Fibroblast of peridontal ligament (primary cell): ENCODE measurements around the gene NUBPL.
"Not testable (repeated sequence)": the region's sequence is repeated elsewhere in the genome, so short reads cannot be mapped to it uniquely, and the experiment has no call there.

Source experiments
- DNase-seq: peaks from one replicate; pipeline ENCODE4 v3.0.0-alpha.2; 2010; ENCODE audit errors: extremely low read depth

NUBPL gene

GRCh38 chr14:31578792-31579501 is 17.7 kb downstream of the NUBPL start:
- DNase-seq = no peak

DNA sequence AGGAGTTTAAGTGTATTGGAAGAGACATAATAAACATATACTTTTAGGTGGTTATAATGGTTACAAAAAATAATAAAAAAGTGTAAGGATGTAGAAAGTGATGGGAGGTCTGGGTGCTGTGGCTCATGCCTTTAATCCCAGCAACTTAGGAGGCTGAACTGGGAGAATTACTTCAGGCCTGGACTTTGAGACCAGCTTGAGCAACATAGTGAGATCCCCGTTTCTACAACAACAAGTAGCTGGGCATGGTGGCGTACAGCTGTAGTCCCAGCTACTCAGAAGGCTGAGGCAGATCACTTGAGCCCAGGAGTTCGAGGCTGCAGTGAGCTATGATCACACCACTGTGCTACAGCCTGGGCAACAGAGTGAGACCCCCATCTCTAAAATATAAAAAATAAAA is 19.0 kb downstream of the NUBPL start:
- DNase-seq = no peak

GRCh38 chr14:31582286-31582691 is 21.1 kb downstream of the NUBPL start:
- DNase-seq = peak; percentile 79

DNA sequence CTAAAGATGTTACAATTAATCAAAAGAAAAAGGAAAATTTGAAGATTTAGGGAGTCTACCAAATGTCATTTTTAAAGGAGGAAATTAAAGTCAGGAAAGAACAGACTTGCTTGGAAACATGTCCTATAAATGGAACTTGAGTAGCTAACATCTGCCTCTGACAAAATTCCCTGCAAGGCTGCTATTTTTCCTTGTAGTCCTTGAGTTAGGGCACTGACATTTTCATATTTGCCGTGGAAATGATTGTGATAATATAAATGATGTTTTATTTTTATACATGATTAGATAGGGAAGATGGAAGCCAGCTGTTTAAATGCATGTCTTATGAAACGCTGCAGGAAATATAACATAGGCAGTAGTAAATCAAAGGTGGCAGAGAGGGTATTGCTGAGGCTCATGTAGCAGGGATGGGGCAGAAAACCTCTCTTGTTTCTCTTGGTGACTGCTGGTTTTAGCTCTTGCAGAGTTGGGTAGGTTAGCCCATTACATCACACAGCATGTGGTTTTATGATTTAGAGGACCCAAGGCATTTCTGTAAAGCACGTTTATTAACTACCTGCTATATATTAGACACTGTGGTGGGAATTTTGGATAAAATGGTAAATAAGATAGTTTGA is 21.7 kb downstream of the NUBPL start:
- no peak for DNase-seq

GRCh38 chr14:31590206-31590605 is 29.0 kb downstream of the NUBPL start:
- no peak for DNase-seq

DNA sequence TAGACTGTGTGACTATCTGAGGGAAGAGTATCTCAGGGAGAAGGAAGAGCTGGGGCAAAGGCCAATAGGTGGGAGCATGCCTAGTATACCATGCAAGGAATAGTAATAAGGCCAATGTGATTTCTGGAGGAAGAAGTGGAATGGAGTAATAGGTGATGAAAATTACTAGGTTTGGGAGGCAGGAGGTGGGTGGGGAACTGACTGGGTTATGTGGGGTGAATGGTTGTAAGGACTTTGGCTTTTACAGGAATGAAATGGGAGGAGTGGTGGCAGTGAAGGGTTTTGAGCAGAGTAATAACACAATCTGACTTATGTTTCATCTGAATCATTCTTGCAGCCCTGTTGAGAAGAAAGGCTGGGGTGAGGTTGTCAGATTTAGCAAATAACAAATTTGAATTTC is 30.9 kb downstream of the NUBPL start:
- no peak for DNase-seq

DNA sequence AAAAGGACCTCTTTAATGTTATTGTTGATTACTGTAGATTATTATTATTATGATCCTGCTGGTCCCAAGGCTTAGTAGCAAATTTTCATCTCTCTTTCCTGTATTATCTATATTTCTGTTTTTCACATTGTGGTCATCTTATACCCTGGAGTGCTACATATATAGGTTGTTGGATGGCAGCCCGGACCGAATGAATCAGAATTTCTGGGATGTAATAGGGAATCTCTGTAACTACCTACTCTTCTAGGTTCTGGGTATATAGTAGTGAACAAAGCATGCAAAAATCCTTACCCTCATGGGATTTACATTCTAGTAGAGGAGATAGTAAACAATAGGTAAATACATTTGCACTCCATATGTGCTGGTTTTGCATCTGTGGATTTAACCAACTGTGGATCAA is 31.4 kb downstream of the NUBPL start:
- peak; percentile 22 for DNase-seq

- peak; percentile 53 for DNase-seq
Observed at GRCh38 chr14:31596342-31597095, 35.3 kb downstream of the NUBPL start.

DNA sequence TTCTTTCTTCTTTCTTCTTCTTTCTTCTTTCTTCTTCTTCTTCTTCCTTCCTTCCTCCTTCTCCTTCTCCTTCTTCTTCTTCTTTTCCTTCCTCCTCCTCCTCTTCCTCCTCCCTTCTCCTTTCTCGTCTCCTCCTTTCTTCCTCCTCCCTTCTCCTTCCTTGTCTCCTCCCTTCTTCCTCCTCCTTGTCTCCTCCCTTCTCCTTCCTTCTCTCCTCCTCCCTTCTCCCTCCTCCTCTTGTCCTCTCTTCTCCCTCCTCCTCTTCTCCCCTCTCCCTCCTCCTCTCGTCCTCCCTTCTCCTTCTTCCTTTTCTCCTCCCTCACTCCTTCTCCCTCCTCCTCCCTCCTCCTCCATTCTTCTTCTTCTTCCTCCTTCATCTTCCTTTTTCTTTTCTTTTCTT is 44.5 kb downstream of the NUBPL start:
- no peak for DNase-seq

DNA sequence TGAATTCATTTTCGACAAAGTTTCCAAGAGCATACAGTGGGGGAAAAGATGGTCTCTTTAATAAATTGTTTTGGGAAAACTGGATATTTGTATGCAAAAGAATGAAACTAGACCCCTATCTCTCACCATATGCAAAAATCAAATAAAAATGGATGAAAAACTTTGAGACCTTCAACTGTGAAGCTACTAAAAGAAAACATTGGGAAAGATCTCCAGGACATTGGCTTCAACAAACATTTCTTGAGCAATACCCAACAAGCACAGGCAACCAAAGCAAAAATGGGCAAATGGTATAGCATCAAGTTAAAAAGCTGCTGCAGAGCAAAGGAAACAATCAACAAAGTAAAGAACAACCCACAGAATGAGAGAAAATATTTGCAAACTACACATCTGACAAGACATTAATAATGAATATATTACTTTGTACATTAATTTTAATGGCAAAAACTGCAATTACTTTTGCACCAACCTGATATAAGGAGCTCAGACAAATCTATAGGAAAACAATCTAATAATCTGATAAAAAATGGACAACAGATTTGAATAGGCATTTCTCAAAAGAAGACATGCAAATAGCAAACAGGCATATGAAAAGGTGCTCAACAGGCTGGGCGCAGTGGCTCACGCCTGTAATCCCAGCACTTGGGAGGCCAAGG is 50.7 kb downstream of the NUBPL start:
- no peak for DNase-seq

- DNase-seq = no peak
Observed at GRCh38 chr14:31613188-31613587, 52.0 kb downstream of the NUBPL start.

DNA sequence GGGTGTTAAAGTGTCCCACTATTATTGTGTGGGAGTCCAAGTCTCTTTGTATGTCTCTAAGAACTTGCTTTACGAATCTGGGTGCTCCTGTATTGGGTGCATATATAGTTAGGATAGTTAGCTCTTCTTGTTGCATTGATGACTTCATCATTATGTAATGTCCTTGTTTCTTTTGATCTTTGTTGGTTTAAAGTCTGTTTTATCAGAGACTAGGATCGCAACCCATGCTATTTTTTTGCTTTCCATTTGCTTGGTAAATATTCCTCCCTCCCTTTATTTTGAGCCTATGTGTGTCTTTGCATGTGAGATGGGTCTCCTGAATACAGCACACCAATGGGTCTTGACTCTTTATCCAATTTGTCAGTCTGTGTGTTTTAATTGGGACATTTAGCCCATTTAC is 57.7 kb downstream of the NUBPL start:
- DNase-seq = not testable (repeated sequence)

DNA sequence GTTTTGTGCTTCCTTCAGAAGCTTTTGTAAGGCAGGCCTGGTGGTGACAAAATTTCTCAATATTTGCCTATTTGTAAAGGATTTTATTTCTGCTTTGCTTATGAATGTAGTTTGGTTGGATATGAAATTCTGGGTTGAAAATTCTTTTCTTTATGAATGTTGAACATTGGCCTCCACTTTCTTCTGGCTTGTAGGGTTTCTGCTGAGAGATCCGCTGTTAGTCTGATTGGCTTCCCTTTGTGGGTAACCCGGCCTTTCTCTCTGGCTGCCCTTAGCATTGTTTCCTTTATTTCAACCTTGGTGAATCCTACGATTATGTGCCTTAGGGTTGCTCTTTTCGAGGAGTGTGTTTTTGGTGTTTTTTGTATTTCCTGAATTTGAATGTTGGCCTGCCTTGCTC is 58.2 kb downstream of the NUBPL start:
- DNase-seq = no peak

GRCh38 chr14:31620898-31621297 is 59.7 kb downstream of the NUBPL start:
- not testable (repeated sequence) for DNase-seq

- DNase-seq = no peak
Observed at GRCh38 chr14:31622060-31622459, 60.9 kb downstream of the NUBPL start.

DNA sequence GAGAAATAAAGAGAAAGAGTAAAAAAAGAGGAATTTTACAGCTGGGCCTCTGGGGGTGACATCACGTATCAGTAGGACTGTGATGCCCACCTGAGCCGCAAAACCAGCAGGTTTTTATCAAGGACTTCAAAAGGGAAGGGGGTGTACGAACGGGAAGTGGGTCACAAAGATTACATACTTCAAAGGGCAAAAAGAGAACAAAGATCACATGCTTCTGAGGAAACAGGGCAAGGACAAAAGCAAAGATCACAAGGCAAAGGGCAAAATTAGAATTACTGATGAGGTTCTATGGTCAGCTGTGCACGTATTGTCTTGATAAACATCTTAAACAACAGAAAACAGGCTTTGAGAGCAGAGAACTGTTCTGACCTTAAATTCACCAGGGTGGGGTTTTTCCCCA is 91.7 kb downstream of the NUBPL start:
- not testable (repeated sequence) for DNase-seq

GRCh38 chr14:31657917-31658316 is 96.7 kb downstream of the NUBPL start:
- no peak for DNase-seq

- no peak for DNase-seq
Observed at GRCh38 chr14:31659278-31659677, 98.1 kb downstream of the NUBPL start.

- DNase-seq = no peak
Observed at GRCh38 chr14:31660191-31660590, 99.0 kb downstream of the NUBPL start.

DNA sequence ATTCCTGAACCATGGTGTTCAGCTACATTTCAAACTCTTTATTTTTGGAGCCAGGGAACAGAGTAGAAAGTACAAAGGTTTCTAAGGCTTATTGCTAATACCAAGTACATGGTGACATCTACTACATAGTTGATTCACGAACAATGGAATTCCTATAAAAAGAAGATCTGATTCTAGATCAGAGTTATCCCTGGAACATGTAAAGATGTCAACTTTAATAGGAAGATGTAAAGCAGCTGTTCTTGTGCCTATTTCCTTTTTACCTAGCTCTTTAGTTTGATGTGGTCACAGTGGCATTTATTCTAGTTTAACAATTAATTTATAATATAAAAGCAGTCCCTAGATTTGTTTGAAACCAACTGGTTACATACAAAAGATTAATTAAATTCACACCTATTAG is 99.5 kb downstream of the NUBPL start:
- no peak for DNase-seq

DNA sequence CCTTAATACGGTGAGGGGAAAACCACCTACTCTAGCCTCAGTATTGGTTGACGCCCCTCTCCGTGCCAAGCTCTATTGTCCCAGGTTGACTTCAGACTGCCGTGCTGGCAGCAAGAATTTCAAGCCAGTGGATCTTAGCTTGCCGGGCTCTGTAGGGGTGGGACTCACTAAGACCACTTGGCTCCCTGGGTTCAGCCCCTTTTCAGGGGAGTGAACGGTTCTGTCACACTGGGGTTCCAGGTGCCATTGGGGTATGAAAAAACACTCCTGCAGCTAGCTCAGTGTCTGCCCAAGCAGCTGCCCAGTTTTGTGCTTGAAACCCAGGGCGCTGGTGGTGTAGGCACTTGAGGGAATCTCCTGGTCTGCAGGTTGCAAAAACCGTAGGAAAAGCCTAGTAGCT is 107.1 kb downstream of the NUBPL start:
- DNase-seq = no peak

GRCh38 chr14:31672709-31673108 is 111.5 kb downstream of the NUBPL start:
- no peak for DNase-seq
